VCaP (cell line): ENCODE results near the gene KCNQ5.

Source experiments
- H3K27ac ChIP-seq: fragments of 450-650 bp; 2 replicates; pipeline ENCODE4 v1.5.1; 2017
- CTCF ChIP-seq: fragments of 450-650 bp; conservative IDR thresholded peaks from 2 replicates; pipeline ENCODE4 v1.5.1; 2017; ENCODE audit warnings: mild to moderate bottlenecking, moderate library complexity

KCNQ5 gene

GRCh38 chr6:72816022-72816421 lies 194.2 kb downstream of the KCNQ5 start:
- no peak for TF ChIP-seq CTCF
- H3K27ac ChIP-seq = no peak overlapping the region

DNA sequence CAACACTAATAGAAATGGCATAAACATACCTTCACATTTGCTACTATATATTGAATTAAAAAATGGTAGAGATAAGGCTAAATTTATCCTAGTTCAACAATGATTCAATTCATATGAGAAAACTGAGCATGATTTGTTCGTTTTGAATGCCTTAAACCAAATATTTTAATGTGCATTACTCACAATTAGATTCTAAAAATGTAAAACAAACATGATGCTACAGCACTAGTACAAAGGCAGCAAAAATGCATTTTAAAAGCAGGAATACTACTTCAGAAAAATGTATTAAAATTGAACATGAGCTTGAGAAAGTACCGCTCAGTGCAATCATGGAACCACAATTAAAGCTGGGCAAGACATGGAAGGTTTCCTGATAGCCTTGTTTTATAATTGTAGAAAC lies 195.3 kb downstream of the KCNQ5 start:
- H3K27ac ChIP-seq = no peak overlapping the region
- no peak for TF ChIP-seq CTCF

GRCh38 chr6:72819609-72820008 lies 197.7 kb downstream of the KCNQ5 start:
- TF ChIP-seq CTCF = no peak
- H3K27ac ChIP-seq = no peak overlapping the region

DNA sequence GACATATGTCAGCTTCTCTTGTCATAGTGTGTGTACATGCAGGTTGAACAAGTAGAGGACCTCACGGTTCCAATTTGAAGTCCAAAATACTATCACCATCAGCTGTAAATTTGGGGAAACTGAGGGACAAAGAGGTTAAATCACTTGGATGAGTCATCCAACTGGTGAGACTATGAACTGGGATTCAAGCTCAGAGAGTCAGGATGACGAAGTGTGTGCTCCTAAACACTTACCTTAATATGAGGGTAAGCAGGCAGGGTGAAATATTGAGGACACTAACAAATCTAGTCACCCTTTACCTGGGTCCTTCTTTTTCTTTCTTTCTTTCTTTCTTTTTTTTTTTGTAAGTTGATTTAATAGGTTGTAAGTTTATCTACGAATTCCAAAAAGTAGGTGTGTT lies 198.3 kb downstream of the KCNQ5 start:
- no peak for TF ChIP-seq CTCF

GRCh38 chr6:72820906-72821305 lies 199.0 kb downstream of the KCNQ5 start:
- no peak for TF ChIP-seq CTCF
- H3K27ac ChIP-seq = no peak overlapping the region

More for the DNA sequence above, 198.3 kb downstream of the KCNQ5 start:
- no peak overlapping the region for H3K27ac ChIP-seq

- TF ChIP-seq CTCF = no peak
Observed at GRCh38 chr6:72822023-72822422, 200.2 kb downstream of the KCNQ5 start.

GRCh38 chr6:72822691-72823090 lies 200.8 kb downstream of the KCNQ5 start:
- no peak for TF ChIP-seq CTCF
- no peak overlapping the region for H3K27ac ChIP-seq

More at GRCh38 chr6:72822023-72822422, 200.2 kb downstream of the KCNQ5 start:
- H3K27ac ChIP-seq = no peak overlapping the region

DNA sequence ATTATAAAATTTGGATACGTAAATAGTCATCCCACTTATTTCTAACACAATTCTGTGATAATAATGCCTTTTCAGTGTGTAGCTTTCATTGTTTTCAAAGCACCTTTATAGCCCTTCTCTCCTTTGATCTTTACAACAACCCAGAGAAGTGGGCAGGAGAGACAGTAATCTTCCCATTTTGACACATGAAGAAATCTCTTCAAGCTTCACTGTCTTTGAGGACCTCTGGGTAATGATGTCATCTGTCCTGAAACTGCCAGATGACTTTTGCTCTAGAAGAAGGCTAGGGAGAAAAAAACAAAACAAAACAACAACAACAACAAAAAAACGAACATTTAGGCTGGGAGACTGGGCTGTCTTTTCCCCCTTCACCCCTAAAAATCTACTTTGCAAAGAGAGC lies 203.0 kb downstream of the KCNQ5 start:
- H3K27ac ChIP-seq = no peak overlapping the region
- TF ChIP-seq CTCF = no peak
